Muscle of leg (tissue), 11 donors: ENCODE data around the gene STARD6. TPM values are rescaled to one million over a fixed set of nuclear protein-coding genes. Genes with fewer than 3 reads are reported as not detected.
"Not testable (repeated sequence)": the region's sequence is repeated elsewhere in the genome, so short reads cannot be mapped to it uniquely, and the experiment has no call there.

Source experiments
- DNase-seq: peaks from one replicate; pipeline ENCODE4 v3.0.0; 2013
- H3K27ac ChIP-seq: one replicate; pipeline ENCODE4 v1.5.1; 2013; ENCODE audit warnings: mild to moderate bottlenecking, low read length, control low read depth
- H3K27me3 ChIP-seq: one replicate; pipeline ENCODE4 v1.6.1; 2013; ENCODE audit warnings: low read length; ENCODE audit not compliant: control insufficient read depth, insufficient read depth
- H3K36me3 ChIP-seq: one replicate; pipeline ENCODE4 v1.6.1; 2013; ENCODE audit warnings: low read length; ENCODE audit not compliant: control insufficient read depth, insufficient read depth
- H3K4me1 ChIP-seq: one replicate; pipeline ENCODE4 v1.6.1; 2013; ENCODE audit warnings: low read length; ENCODE audit not compliant: control insufficient read depth, insufficient read depth
- H3K4me3 ChIP-seq: one replicate; pipeline ENCODE4 v1.5.1; 2013; ENCODE audit warnings: low read length, control low read depth
- H3K9me3 ChIP-seq: replicated peaks from 2 replicates; pipeline ENCODE4 v1.6.1; 2013; ENCODE audit warnings: low read depth, low read length; ENCODE audit not compliant: control insufficient read depth
- WGBS: methylation state at CpG from one replicate; pipeline ENCODE4 v1.1.5; 2013; ENCODE audit warnings: missing lambda C conversion rate; ENCODE audit not compliant: insufficient coverage; 5-methylcytosine and 5-hydroxymethylcytosine counted together
- polyA plus RNA-seq, 8 donors: library from polyadenylated mRNA; unstranded; fragments of 120-200 nt; gene quantifications; one replicate each; pipeline versions ENCODE4 v1.2.1 to v1.2.3, GENCODE V29; 2013; ENCODE audit warnings: inconsistent platforms in 1 of 8, low replicate concordance in 1 of 8; ENCODE audit not compliant: insufficient read length in 8 of 8, insufficient read depth in 1 of 8
- total RNA-seq: library from RNA; stranded (reverse); fragments of 120-200 nt; gene quantifications from one replicate; pipeline ENCODE4 v1.2.4, GENCODE V29; 2013

STARD6 gene
- total and polyA plus RNA-seq, 9 donors = 0.18 TPM; not detected in 8

DNA sequence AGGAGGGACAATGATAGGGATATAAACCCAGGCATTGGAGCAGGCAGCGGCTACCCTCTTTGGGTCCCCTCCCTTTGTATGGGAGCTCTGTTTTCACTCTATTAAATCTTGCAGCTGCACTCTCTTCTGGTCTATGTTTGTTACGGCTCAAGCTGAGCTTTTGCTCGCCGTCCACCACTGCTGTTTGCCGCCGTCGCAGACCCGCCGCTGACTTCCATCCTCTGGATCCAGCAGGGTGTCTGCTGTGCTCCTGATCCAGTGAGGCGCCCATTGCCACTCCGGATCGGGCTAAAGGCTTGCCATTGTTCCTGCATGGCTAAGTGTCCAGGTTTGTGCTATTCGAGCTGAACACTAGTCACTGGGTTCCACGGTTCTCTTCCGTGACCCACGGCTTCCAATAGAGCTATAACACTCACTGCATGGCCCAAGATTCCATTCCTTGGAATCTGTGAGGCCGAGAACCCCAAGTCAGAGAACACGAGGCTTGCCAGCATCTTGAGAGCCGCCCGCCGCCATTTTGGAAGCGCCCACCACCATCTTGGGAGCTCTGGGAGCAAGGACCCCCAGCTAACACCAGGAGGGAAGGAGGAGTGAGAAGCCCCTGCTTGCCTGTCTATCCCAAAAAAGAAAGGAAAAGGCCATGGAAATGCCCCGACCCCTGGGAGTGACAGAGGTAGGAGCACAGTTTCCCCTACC is 29.3 kb upstream of the STARD6 start:
- not testable (repeated sequence) for H3K4me1 ChIP-seq, H3K27ac ChIP-seq, H3K4me3 ChIP-seq, H3K36me3 ChIP-seq, H3K9me3 ChIP-seq, H3K27me3 ChIP-seq, DNase-seq
- WGBS = 88% methylated on average over 17 of the region's 23 CpGs

DNA sequence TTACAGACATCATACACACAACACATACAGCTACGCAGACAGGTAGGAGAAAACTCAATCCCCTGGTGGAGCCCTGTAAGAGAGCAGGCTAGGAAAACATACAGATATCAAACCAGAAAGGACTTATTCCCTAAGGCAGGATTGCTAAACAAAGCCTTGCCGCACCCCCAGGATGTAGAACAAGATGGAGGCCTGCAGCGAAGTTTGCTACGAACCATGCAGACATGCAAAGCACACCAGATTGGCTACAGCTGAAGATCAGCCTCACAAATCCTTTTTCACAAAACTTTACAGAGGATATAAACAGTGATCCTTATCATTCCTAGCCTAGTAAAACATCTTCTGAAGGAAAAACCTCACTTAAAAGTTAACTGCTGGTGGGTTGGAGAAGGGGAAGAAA is 28.4 kb upstream of the STARD6 start:
- WGBS = 92% methylated on average over 3 of the region's 4 CpGs
- Histone ChIP-seq H3K27ac (no peak overlapping the region), H3K9me3 (no peaks in the 10 kb centered on the region), H3K4me1 (no peaks in the 10 kb centered on the region), H3K27me3 (no peaks in the 10 kb centered on the region), H3K4me3 (no peak overlapping the region), H3K36me3 (no peaks in the 10 kb centered on the region)
- DNase-seq = no peak

DNA sequence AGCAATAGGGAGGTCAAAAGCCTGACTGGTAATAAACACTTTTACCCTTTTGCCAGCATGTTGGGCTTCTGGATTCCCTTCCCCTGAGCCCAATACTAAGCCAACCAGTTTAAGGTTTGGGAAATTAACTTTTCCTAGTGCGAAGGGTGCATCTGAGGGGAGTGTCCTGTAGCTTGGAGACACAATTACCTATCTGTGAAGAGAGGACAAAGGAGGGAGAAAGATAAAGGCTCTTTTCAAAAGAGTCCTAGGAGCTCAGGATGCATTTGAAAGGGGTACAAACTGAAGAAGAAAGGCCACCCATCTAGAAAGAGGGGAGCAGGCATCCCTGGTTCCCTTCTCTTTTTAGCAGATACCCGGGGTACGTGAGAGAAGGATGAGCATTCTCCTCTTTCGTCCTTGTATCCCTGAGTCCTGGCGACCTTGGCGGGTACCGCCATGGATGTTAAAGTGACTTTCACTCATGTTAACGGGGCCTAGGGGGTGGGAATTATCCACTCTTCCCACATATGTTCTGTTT is 25.1 kb upstream of the STARD6 start:
- Histone ChIP-seq H3K4me1 (no peaks in the 10 kb centered on the region), H3K27me3 (no peaks in the 10 kb centered on the region), H3K36me3 (no peaks in the 10 kb centered on the region), H3K27ac (no peak overlapping the region), H3K4me3 (no peak overlapping the region), H3K9me3 (no peaks in the 10 kb centered on the region)
- DNase-seq = no peak
- no CpG with 5 or more reads among the region's 8 CpGs for WGBS

DNA sequence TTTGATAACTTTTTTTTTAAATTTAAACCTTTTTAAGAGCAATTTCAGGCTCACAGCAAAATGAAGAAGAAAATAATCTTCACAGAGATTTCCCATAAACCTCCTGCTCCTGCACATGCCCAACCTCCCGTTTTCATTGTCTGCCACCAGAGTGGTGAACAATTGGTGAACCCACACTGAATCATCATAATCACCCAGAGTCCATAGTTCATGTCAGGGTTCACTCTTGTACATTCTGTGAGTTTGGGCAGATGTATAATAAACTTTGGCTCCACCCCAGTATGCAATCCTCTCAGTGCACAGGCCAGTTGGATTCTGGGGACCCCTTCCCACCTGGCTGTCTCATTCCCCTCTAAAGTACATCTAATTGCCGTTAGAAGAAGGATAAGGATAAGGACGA is 24.4 kb upstream of the STARD6 start:
- no peak overlapping the region for H3K27ac ChIP-seq
- H3K27me3 ChIP-seq = no peaks in the 10 kb centered on the region
- H3K4me1 ChIP-seq = no peaks in the 10 kb centered on the region
- 63% methylated on average over 1 of the region's 3 CpGs for WGBS
- H3K36me3 ChIP-seq = no peaks in the 10 kb centered on the region
- no peak overlapping the region for H3K4me3 ChIP-seq
- no peak for DNase-seq
- no peaks in the 10 kb centered on the region for H3K9me3 ChIP-seq

DNA sequence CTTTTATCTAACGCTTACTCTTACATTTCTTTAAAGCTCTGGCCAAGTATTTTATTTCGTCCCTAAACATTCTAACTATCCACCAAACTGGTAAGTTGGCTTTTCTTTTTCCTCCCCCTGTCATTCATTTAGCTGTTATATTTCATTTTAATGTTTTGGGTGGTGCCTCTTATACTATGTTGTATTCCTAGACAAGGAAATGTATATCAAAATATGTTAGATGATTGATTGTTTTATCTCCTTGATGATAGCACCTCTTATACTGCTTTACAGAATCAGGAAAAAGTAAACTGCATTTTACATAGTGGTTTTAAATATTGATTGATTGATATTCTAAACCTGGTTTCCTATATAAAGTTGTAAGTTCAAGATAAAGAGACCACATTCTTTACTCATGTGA is 24.0 kb upstream of the STARD6 start:
- WGBS = no CpG with 5 or more reads among the region's 2 CpGs

DNA sequence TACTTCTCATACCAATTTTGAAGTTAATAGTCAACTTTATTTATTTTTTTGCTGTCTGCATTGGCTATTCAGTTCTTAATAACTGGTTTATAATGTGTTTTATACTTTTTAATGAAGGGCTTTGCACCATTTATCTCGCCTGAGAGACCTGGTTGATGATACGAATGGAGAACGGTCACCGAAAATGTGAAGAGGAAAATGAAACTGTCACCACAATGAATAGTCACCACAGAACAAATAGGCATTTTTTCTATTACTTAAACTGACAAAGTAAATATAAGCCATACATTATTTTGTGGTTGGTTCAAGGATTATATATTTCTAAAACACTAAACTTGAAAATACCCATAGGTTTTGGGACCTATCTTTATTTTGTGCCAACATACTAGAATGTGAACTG is 20.4 kb upstream of the STARD6 start:
- Histone ChIP-seq H3K4me1 (no peaks in the 10 kb centered on the region), H3K27ac (no peak overlapping the region), H3K27me3 (no peaks in the 10 kb centered on the region), H3K36me3 (no peaks in the 10 kb centered on the region), H3K4me3 (no peak overlapping the region), H3K9me3 (no peaks in the 10 kb centered on the region)
- DNase-seq = no peak
- no CpG with 5 or more reads among the region's 4 CpGs for WGBS

More for the DNA sequence above, 24.0 kb upstream of the STARD6 start:
- no peaks in the 10 kb centered on the region for H3K4me1 ChIP-seq
- H3K9me3 ChIP-seq = no peaks in the 10 kb centered on the region
- H3K4me3 ChIP-seq = no peak overlapping the region
- no peaks in the 10 kb centered on the region for H3K27me3 ChIP-seq
- H3K27ac ChIP-seq = no peak overlapping the region
- no peak for DNase-seq
- no peaks in the 10 kb centered on the region for H3K36me3 ChIP-seq

DNA sequence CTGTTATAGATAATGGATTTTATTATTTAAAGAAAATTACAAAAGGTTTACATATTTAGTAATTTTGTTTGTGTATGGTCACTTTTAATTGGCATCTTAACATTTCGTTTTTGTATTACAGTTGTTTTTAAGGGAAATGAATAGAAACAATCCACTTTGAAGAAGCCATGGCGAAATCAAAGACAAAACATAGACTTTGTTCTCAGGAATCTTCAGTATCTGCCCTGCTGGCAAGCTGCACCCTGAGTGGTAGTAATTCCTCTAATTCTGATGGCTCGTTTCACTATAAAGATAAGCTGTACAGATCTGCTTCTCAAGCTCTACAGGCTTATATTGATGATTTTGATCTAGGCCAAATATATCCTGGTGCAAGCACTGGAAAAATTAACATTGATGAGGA is 2.7 kb upstream of the STARD6 start:
- Histone ChIP-seq H3K4me3 (no peak overlapping the region), H3K27me3 (no peaks in the 10 kb centered on the region), H3K4me1 (peaks cover 4% of the 10 kb centered on the region), H3K36me3 (peaks cover 2% of the 10 kb centered on the region), H3K27ac (no peak overlapping the region), H3K9me3 (no peaks in the 10 kb centered on the region)
- 100% methylated on average over 1 of the region's 3 CpGs for WGBS
- no peak for DNase-seq

DNA sequence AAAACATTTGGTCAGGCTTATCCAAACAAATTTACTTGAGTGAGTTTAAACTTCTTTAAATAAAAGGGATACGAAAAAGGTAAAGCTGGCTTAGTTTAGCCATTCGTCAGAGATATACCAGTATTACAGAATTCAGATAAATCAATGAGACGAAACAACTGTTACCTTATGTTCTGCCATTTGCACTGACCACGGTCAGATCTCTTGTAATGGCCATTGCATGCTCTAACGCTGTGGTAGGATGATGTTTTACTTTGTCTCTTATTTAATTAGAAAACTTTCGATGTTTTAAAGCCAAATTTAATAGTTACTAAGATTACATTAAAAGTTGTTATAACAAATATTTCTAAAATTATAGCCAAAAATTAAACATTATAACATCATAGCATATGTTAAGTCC is 1.6 kb upstream of the STARD6 start:
- Histone ChIP-seq H3K27me3 (no peaks in the 10 kb centered on the region), H3K27ac (no peak overlapping the region), H3K9me3 (no peaks in the 10 kb centered on the region), H3K36me3 (peaks cover 2% of the 10 kb centered on the region), H3K4me1 (peaks cover 4% of the 10 kb centered on the region), H3K4me3 (peak overlapping the region; percentile 65)
- DNase-seq = peak; percentile 6
- WGBS = no CpG with 5 or more reads among the region's 6 CpGs

DNA sequence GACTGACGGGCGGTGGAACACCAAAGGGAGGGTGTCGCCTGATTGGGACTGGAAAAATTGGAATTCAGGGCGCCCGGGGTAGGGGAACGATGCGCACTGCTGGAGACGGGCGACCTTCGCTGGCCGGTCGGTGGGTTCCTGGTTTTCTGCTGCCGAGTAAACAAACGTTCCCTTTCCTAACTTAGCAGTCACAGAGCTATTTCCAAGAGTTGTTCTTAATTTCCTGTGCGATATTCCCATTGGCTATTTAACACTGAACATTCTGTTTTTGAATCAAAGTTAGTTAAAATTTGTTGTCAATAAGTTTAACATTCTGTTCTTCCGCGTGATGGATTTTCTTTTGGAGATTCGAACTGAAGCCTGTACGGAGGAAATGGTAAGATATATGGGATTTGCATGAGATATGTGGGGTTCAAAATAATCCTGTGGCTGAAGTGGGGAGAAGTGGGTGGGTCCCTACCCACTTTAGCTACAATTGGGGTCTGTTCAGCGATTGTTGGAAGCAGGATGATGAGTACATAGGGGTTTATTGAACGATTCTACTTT is 910 bp upstream of the STARD6 start:
- Histone ChIP-seq H3K27me3 (no peaks in the 10 kb centered on the region), H3K36me3 (peaks cover 2% of the 10 kb centered on the region), H3K4me3 (peak overlapping the region; percentile 65), H3K27ac (peak overlapping the region; percentile 91), H3K9me3 (no peaks in the 10 kb centered on the region), H3K4me1 (peaks cover 4% of the 10 kb centered on the region)
- WGBS = 0% methylated on average over 14 of the region's 21 CpGs
- no peak for DNase-seq

DNA sequence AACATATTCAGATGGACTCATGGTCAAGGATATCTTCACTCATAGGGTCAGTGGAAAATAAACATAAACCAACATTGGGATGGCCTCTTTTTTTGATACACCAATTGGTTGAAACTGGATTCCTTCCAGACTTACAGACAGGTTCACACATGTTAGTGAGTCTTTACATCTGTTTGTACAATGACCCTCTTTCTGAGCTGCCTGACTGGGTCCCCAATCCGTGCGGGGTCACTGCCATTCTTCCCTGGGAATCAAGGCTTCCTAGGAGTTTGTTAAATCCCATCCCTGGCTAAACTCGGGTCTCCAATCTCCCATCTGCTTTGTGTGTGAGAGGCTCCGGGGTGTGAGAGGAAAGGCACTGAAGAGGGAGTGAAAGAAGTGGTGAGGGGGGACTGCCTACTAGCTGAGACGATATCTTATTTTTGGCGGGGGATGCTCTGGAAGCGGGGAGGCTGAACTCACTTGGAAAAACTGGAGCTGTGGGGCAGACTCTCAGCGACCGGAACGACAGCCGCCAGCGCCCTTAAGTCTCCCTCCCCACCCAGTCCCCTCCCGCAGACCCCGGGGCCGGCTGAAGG is 487 bp downstream of the STARD6 start:
- WGBS = 2% methylated on average over 7 of the region's 15 CpGs
- H3K27ac ChIP-seq = peak overlapping the region; percentile 60
- no peak for DNase-seq

More for the DNA sequence above, 487 bp downstream of the STARD6 start:
- no peaks in the 10 kb centered on the region for H3K27me3 ChIP-seq
- peak overlapping the region; percentile 65 for H3K4me3 ChIP-seq
- H3K4me1 ChIP-seq = peaks cover 4% of the 10 kb centered on the region
- no peaks in the 10 kb centered on the region for H3K9me3 ChIP-seq
- H3K36me3 ChIP-seq = peaks cover 2% of the 10 kb centered on the region
